Type B pancreatic cell (in vitro differentiated cells): ENCODE measurements around the gene GJB5. TPM values are rescaled to one million over a fixed set of nuclear protein-coding genes. Genes with fewer than 3 reads are reported as not detected.

Source experiments
- DNase-seq: peaks from one replicate; pipeline ENCODE4 v3.0.0; 2021; ENCODE audit warnings: mixed read lengths; ENCODE audit not compliant: unreplicated experiment; ENCODE audit errors: extremely low spot score
- H3K27ac Mint-ChIP-seq: 2 replicates; pipeline ENCODE4 v1.8.0; 2021; ENCODE audit warnings: mild to moderate bottlenecking, mixed read lengths
- H3K27me3 Mint-ChIP-seq: 2 replicates; pipeline ENCODE4 v1.8.0; 2021; ENCODE audit warnings: mixed read lengths
- H3K36me3 Mint-ChIP-seq: 2 replicates; pipeline ENCODE4 v1.8.0; 2021; ENCODE audit warnings: mixed read lengths
- H3K4me1 Mint-ChIP-seq: one replicate; pipeline ENCODE4 v1.8.0; 2021; ENCODE audit warnings: mixed read lengths; ENCODE audit not compliant: unreplicated experiment
- H3K4me3 Mint-ChIP-seq: 2 replicates; pipeline ENCODE4 v1.8.0; 2021; ENCODE audit warnings: mild to moderate bottlenecking, mixed read lengths
- H3K9me3 Mint-ChIP-seq: 2 replicates; pipeline ENCODE4 v1.8.0; 2021; ENCODE audit warnings: mixed read lengths
- long read RNA-seq: library from polyadenylated mRNA; unstranded; transcript quantifications from one replicate; pipeline ENCODE4 v2.0.0, GENCODE V29; 2020
- total RNA-seq: library from RNA; stranded (reverse); gene quantifications from 2 replicates; pipeline ENCODE4 v1.2.1, GENCODE V29; 2021; ENCODE audit warnings: low replicate concordance
- TF ChIP-seq, protein P1 (sequence below): fragments of 200-600 bp; sonication (generic); conservative IDR thresholded peaks from 2 replicates; pipeline ENCODE4 v1.5.0; 2021; ENCODE audit warnings: antibody characterized with exemption, mild to moderate bottlenecking

The GJB5 gene
- total RNA-seq: 2.0 and 7.5 TPM in 2 replicates
- long read RNA-seq, transcript GJB5-201 (2 exons, 1,355 nt): major isoform, 15 of 17 reads
- long read RNA-seq, partial matches to known transcripts: 2 of 17 reads
- long read RNA-seq, other reads (novel, unspliced or antisense): 0 of 17 reads

DNA sequence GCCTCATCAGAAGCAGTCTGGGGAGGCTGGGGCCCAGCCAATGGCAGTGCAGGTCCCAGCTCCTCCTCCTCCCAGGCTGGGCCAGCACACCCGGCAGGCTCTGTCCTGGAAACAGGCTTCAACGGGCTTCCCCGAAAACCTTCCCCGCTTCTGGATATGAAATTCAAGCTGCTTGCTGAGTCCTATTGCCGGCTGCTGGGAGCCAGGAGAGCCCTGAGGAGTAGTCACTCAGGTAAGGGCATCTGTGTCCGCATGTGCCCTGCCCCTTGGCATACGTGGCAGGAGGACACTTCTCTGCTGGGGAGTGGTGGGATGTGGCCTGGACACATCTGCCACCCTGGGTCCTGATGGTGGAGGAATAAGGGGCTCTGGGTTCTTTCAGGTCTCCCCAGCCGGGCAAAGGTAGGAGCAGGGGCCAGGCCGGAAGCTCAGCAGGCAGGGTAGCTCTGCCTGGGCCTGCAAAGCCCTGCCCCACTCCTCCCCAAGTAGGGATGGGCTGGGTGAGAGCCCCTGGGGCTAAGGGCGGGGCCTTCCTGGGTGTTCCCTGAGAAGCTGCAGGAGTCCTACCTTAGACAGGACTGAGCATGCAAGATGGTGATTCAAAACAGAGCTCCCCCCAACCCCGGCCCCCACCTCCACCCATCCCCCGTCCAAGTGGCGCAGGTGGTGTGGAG lies at the start of gene GJB5:
Gene GJB5 (plus strand): TSS at position 84 of the 674 bp plus-strand sequence. CDS start 2,284 bp downstream, outside the sequence.
- Mint-ChIP-seq H3K9me3 (peaks cover 6% of the 10 kb centered on the region), H3K4me1 (no peaks in the 10 kb centered on the region), H3K36me3 (no peaks in the 10 kb centered on the region), H3K27ac (peak within 1 kb of the TSS; percentile 86), H3K27me3 (peaks cover 14% of the 10 kb centered on the region), H3K4me3 (peak within 1 kb of the TSS; percentile 47)
- TF ChIP-seq, protein P1, sequence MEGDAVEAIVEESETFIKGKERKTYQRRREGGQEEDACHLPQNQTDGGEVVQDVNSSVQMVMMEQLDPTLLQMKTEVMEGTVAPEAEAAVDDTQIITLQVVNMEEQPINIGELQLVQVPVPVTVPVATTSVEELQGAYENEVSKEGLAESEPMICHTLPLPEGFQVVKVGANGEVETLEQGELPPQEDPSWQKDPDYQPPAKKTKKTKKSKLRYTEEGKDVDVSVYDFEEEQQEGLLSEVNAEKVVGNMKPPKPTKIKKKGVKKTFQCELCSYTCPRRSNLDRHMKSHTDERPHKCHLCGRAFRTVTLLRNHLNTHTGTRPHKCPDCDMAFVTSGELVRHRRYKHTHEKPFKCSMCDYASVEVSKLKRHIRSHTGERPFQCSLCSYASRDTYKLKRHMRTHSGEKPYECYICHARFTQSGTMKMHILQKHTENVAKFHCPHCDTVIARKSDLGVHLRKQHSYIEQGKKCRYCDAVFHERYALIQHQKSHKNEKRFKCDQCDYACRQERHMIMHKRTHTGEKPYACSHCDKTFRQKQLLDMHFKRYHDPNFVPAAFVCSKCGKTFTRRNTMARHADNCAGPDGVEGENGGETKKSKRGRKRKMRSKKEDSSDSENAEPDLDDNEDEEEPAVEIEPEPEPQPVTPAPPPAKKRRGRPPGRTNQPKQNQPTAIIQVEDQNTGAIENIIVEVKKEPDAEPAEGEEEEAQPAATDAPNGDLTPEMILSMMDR: no peak
- no peak for DNase-seq

DNA sequence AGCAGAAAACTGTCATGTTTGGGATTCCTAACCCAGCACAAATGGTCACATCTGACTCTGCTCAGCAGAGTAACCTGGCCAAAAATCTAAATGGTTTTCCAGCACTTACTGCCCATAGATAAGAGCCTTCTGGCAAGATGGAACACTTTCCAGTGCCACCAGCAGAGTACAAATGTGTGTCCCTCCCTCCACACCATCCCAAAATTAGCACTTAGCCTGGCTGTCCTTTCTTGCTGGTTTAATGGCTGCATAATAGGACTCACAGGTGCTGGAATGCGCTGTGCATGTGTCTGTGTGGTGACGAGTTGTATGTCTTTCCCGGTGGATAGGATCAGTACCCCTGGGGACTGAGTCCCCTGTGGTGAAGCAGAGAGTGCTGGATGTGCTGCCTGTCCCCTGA lies 49.8 kb upstream of the GJB5 start:
- Mint-ChIP-seq H3K4me3 (no peak overlapping the region), H3K27ac (no peak overlapping the region), H3K4me1 (no peaks in the 10 kb centered on the region), H3K27me3 (peaks cover 49% of the 10 kb centered on the region), H3K36me3 (no peaks in the 10 kb centered on the region), H3K9me3 (no peaks in the 10 kb centered on the region)
- no peak for DNase-seq
- TF ChIP-seq, protein P1: no peak

DNA sequence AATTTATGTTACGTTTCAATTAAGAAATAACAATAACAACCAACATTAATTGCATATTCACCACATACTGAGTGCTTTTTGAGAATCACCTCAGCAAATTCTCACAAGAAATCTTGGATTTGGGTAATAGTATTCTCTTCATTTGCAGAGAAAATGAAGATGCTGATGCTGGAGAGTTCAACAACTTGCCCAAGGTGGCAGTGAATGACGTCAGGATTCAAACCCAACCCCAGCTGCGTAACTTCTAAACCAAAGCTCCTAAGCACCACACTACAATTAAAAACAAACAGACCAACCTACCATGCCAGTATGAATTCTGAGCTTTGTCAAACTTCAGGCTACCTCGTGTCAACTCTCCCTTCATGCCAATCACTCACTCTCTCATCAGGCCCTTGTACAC lies 46.7 kb upstream of the GJB5 start:
- Mint-ChIP-seq H3K4me1 (no peaks in the 10 kb centered on the region), H3K27me3 (peaks cover 48% of the 10 kb centered on the region), H3K4me3 (no peak overlapping the region), H3K36me3 (no peaks in the 10 kb centered on the region), H3K27ac (no peak overlapping the region), H3K9me3 (no peaks in the 10 kb centered on the region)
- TF ChIP-seq, protein P1: no peak
- no peak for DNase-seq

DNA sequence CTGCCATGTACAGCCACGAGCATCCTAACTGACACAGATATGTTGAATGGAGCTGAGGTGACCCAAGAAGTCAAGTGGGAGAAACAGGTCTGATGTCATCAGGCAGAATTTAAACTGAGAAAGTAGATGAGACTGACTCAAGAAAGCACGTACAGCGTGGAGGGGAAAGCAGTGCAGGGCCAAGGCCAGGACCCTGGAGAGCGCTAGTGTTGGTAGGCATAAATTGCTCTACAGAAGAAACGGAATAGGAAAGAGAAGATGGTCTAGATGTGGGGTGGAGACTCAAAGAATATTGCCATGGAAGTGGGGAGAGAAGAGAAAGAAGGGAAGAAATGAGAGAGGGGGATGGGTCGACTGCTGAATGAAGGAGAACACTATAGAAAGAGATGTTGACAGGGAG lies 45.3 kb upstream of the GJB5 start:
- H3K4me1 Mint-ChIP-seq: no peaks in the 10 kb centered on the region
- no peaks in the 10 kb centered on the region for H3K36me3 Mint-ChIP-seq
- no peak overlapping the region for H3K4me3 Mint-ChIP-seq
- H3K27me3 Mint-ChIP-seq: peaks cover 45% of the 10 kb centered on the region
- TF ChIP-seq, protein P1: no peak
- no peak overlapping the region for H3K27ac Mint-ChIP-seq
- no peaks in the 10 kb centered on the region for H3K9me3 Mint-ChIP-seq
- no peak for DNase-seq

DNA sequence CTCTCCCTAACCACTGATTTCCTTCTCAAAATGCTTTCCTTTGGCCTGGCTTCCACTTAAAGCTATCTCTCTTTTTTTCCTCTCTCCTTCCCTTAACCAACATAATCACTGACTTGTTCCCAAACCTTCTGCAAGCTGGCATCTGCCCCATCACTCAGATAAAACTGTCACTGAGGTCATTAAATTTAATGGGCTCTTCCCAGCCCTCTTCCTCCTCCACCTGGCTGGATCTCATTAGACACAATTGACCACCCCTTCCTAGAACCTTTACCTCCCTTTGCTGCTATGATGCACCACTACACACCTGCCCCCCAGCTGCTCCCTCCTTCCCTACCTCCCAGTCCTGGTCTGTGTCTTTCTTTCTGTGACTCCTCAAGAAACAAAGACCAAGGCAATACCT lies 44.0 kb upstream of the GJB5 start:
- Mint-ChIP-seq H3K27ac (no peak overlapping the region), H3K27me3 (peaks cover 43% of the 10 kb centered on the region), H3K4me3 (no peak overlapping the region), H3K9me3 (no peaks in the 10 kb centered on the region), H3K36me3 (no peaks in the 10 kb centered on the region), H3K4me1 (no peaks in the 10 kb centered on the region)
- TF ChIP-seq, protein P1: no peak
- DNase-seq: no peak
